Mesenchymal stem cell (in vitro differentiated cells and primary cell): ENCODE measurements around the gene OR7G1.

Experiments used
- DNase-seq: peaks from one replicate; pipeline ENCODE4 v3.0.0-alpha.2; 2013
- H2AFZ ChIP-seq: one replicate; pipeline ENCODE4 v1.6.1; 2013; ENCODE audit warnings: low read depth, mild to moderate bottlenecking, control low read depth, inconsistent platforms, low read length, moderate library complexity
- H2AK5ac ChIP-seq: 2 replicates; pipeline ENCODE4 v1.6.1; 2013; ENCODE audit warnings: low read length, moderate library complexity, mild to moderate bottlenecking, inconsistent platforms; ENCODE audit not compliant: severe bottlenecking
- H2BK120ac ChIP-seq: one replicate; pipeline ENCODE4 v1.6.1; 2013; ENCODE audit warnings: low read depth, mild to moderate bottlenecking, inconsistent platforms, low read length, moderate library complexity
- H2BK12ac ChIP-seq, 2 experiments: one replicate each; pipeline ENCODE4 v1.6.1; 2013; ENCODE audit warnings: inconsistent platforms in 2 of 2, low read length in 2 of 2, mild to moderate bottlenecking in 2 of 2, moderate library complexity in 2 of 2, control low read depth in 1 of 2
- H2BK15ac ChIP-seq: one replicate; pipeline ENCODE4 v1.6.1; 2013; ENCODE audit warnings: mild to moderate bottlenecking, low read depth, inconsistent platforms; ENCODE audit not compliant: poor library complexity, severe bottlenecking
- H2BK5ac ChIP-seq: 2 replicates; pipeline ENCODE4 v1.6.1; 2013; ENCODE audit warnings: low read depth, mild to moderate bottlenecking, low read length, control low read depth, inconsistent platforms; ENCODE audit not compliant: poor library complexity, severe bottlenecking
- H3K14ac ChIP-seq, 2 experiments: one replicate each; pipeline ENCODE4 v1.6.1; 2013; ENCODE audit warnings: inconsistent platforms in 2 of 2, low read length in 2 of 2, control low read depth in 1 of 2, mild to moderate bottlenecking in 1 of 2, moderate library complexity in 1 of 2
- H3K18ac ChIP-seq, 2 experiments: one replicate each; pipeline ENCODE4 v1.6.1; 2013; ENCODE audit warnings: inconsistent platforms in 2 of 2, low read length in 2 of 2, control low read depth in 1 of 2, low read depth in 1 of 2, mild to moderate bottlenecking in 1 of 2
- H3K23ac ChIP-seq, 2 experiments: one replicate each; pipeline ENCODE4 v1.6.1; 2013; ENCODE audit warnings: inconsistent platforms in 2 of 2, low read length in 2 of 2, mild to moderate bottlenecking in 2 of 2, moderate library complexity in 2 of 2, control low read depth in 1 of 2
- H3K27ac ChIP-seq: 2 replicates; pipeline ENCODE4 v1.5.1; 2013; ENCODE audit warnings: mild to moderate bottlenecking, moderate library complexity, low read length, control low read depth, inconsistent platforms; ENCODE audit not compliant: poor library complexity, severe bottlenecking
- H3K27me3 ChIP-seq, 2 experiments: 2 replicates each; pipeline versions ENCODE4 v1.6.1 to v1.7.0; 2013; ENCODE audit warnings: low read length in 2 of 2, mild to moderate bottlenecking in 2 of 2, moderate library complexity in 2 of 2, control low read depth in 1 of 2, inconsistent platforms in 1 of 2; ENCODE audit not compliant: control insufficient read depth in 1 of 2, insufficient read depth in 1 of 2
- H3K36me3 ChIP-seq, 2 experiments: 2 replicates each; pipeline versions ENCODE4 v1.6.1 to v1.7.0; 2013; ENCODE audit warnings: low read length in 2 of 2, control low read depth in 1 of 2, inconsistent platforms in 1 of 2, low read depth in 1 of 2, mild to moderate bottlenecking in 1 of 2; ENCODE audit not compliant: insufficient read depth in 2 of 2, control insufficient read depth in 1 of 2
- H3K4ac ChIP-seq, 2 experiments: one replicate each; pipeline ENCODE4 v1.6.1; 2013; ENCODE audit warnings: inconsistent platforms in 2 of 2, low read length in 2 of 2, mild to moderate bottlenecking in 2 of 2, moderate library complexity in 2 of 2, control low read depth in 1 of 2, low read depth in 1 of 2
- H3K4me1 ChIP-seq: 2 replicates; pipeline ENCODE4 v1.6.1; 2013; ENCODE audit warnings: low read depth, low read length, control low read depth; ENCODE audit not compliant: control insufficient read depth, insufficient read depth
- H3K4me2 ChIP-seq: 2 replicates; pipeline ENCODE4 v1.6.1; 2013; ENCODE audit warnings: low read length, mild to moderate bottlenecking, inconsistent platforms; ENCODE audit not compliant: poor library complexity, severe bottlenecking
- H3K4me3 ChIP-seq, 2 experiments: 2 replicates each; pipeline versions ENCODE4 v1.5.1 to v1.7.0; 2013; ENCODE audit warnings: low read length in 2 of 2, mild to moderate bottlenecking in 2 of 2, control low read depth in 1 of 2, low read depth in 1 of 2; ENCODE audit not compliant: insufficient read depth in 1 of 2
- H3K79me1 ChIP-seq: replicated peaks from 2 replicates; pipeline ENCODE4 v1.6.1; 2013; ENCODE audit warnings: mild to moderate bottlenecking, control low read depth, low read length, inconsistent platforms; ENCODE audit not compliant: poor library complexity, severe bottlenecking
- H3K9ac ChIP-seq: 2 replicates; pipeline ENCODE4 v1.7.0; 2013; ENCODE audit warnings: mild to moderate bottlenecking, low read length, moderate library complexity
- H3K9me3 ChIP-seq: 2 replicates; pipeline ENCODE4 v1.7.0; 2013; ENCODE audit warnings: mild to moderate bottlenecking, low read length; ENCODE audit not compliant: control insufficient read depth
- H4K8ac ChIP-seq: one replicate; pipeline ENCODE4 v1.6.1; 2013; ENCODE audit warnings: inconsistent platforms, mild to moderate bottlenecking, low read length, moderate library complexity
- H4K91ac ChIP-seq: one replicate; pipeline ENCODE4 v1.6.1; 2013; ENCODE audit warnings: mild to moderate bottlenecking, low read length, inconsistent platforms
- WGBS: methylation state at CpG from one replicate; pipeline ENCODE4 v1.1.7; 2013; ENCODE audit warnings: mixed read lengths; 5-methylcytosine and 5-hydroxymethylcytosine counted together

Gene OR7G1

DNA sequence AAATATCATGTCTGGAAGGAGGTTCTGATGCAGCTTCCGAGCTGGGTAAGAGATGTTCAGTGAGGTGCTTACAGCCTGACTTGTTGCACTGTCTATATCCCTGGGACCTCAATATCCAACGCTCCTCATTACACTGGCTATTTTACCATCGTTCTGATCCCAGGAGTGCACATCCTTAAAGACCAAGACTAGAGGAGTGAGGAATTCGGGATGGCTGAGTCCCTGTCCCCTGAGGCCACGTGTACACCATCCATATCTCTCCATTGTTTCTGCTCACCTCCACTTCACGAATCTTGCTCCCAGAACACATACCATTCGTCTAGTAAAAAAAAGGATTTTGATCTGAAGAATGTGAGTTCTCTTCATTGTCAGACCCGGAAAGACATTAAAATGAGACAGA lies 8.2 kb downstream of the OR7G1 start, which contains the start of gene OR7G2:
OR7G2 (minus strand) TSS at position 101 of the 400 bp plus-strand sequence. CDS start 4,232 bp downstream, outside the sequence.
- Histone ChIP-seq H3K23ac (no peak within 1 kb of the TSS), H2BK15ac (no peak within 1 kb of the TSS), H3K9me3 (peaks cover 4% of the 10 kb centered on the region), H3K18ac (no peak within 1 kb of the TSS), H3K79me1 (no peaks in the 10 kb centered on the region), H2BK120ac (no peak within 1 kb of the TSS), H3K27ac (no peak within 1 kb of the TSS), H2BK5ac (no peak within 1 kb of the TSS), H2AFZ (no peak within 1 kb of the TSS), H4K91ac (no peak within 1 kb of the TSS), H3K36me3 (no peaks in the 10 kb centered on the region), H3K9ac (no peak within 1 kb of the TSS), H4K8ac (no peak within 1 kb of the TSS), H2AK5ac (no peak within 1 kb of the TSS), H3K4me2 (no peak within 1 kb of the TSS), H3K14ac (no peak within 1 kb of the TSS), H2BK12ac (no peak within 1 kb of the TSS), H3K4ac (no peak within 1 kb of the TSS), H3K4me3 (no peak within 1 kb of the TSS), H3K27me3 (no peaks in the 10 kb centered on the region), H3K4me1 (no peaks in the 10 kb centered on the region)
- WGBS: 56% methylated on average over 6 of the region's 8 CpGs
- DNase-seq: no peak

DNA sequence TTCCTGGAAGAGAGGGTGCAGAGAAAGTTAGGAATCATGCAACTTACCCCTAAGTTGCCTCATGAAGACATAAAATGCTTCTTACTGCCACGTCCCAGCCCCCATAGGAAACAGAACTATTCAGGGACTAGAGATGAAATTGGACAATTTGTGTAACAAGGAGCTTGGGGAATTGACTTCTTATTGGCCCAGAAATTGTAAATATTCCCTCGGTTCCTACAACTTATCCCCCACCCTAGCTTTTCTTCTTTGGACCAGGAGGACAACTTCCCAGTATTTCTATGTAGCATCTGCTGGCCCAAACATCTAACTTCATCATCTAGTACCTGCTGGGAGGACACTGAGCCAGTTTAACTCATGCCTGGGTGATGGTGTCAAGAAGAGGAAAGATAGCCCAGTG lies 28.8 kb downstream of the OR7G1 start, which contains the start of gene OR1M1:
OR1M1 (plus strand) TSS at position 301 of the 400 bp plus-strand sequence. CDS start 6,184 bp downstream, outside the sequence.
- Histone ChIP-seq H4K8ac (no peak within 1 kb of the TSS), H3K4me2 (no peak within 1 kb of the TSS), H3K4ac (no peak within 1 kb of the TSS), H3K36me3 (no peaks in the 10 kb centered on the region), H2BK15ac (no peak within 1 kb of the TSS), H3K4me1 (no peaks in the 10 kb centered on the region), H3K4me3 (no peak within 1 kb of the TSS), H3K79me1 (no peaks in the 10 kb centered on the region), H3K18ac (no peak within 1 kb of the TSS), H3K14ac (no peak within 1 kb of the TSS), H4K91ac (no peak within 1 kb of the TSS), H3K23ac (no peak within 1 kb of the TSS), H2AK5ac (no peak within 1 kb of the TSS), H2BK5ac (no peak within 1 kb of the TSS), H2BK120ac (no peak within 1 kb of the TSS), H3K27ac (no peak within 1 kb of the TSS), H3K9ac (no peak within 1 kb of the TSS), H2BK12ac (no peak within 1 kb of the TSS), H2AFZ (no peak within 1 kb of the TSS), H3K9me3 (no peaks in the 10 kb centered on the region), H3K27me3 (no peaks in the 10 kb centered on the region)
- DNase-seq: no peak
- no CpG with 5 or more reads among the region's 2 CpGs for WGBS

DNA sequence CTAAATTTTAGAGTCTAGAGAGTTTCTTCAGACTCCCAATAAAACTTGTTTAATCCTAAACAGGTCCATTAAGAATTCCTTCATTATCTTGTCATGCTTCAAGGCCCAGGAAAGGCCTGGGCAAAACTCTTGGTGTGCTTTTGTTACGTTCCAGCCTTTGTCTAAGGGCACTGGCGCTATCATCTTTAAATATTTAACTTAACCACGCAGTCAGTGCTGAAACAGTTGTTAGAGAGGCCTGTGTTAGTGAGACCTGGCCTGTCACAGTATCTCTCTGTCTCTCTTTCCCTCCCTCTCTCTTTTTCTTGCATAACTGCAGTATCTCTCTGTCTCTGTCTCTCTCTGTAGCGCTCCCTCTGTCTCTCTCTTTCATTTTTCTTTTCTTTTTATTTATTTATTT lies 36.9 kb downstream of the OR7G1 start:
- Histone ChIP-seq H4K91ac (no peak overlapping the region), H3K14ac (no peak overlapping the region), H3K4me2 (peak overlapping the region; percentile 16), H2AFZ (no peak overlapping the region), H3K36me3 (no peaks in the 10 kb centered on the region), H3K9me3 (no peaks in the 10 kb centered on the region), H2BK15ac (no peak overlapping the region), H2BK120ac (no peak overlapping the region), H3K23ac (no peak overlapping the region), H3K4me3 (no peak overlapping the region), H3K4me1 (peaks cover 7% of the 10 kb centered on the region), H2BK12ac (no peak overlapping the region), H3K9ac (no peak overlapping the region), H3K79me1 (no peaks in the 10 kb centered on the region), H3K18ac (no peak overlapping the region), H3K27me3 (no peaks in the 10 kb centered on the region), H2BK5ac (no peak overlapping the region), H2AK5ac (no peak overlapping the region), H4K8ac (no peak overlapping the region), H3K27ac (peak overlapping the region; percentile 45), H3K4ac (no peak overlapping the region)
- WGBS: 64% methylated on average over 3 of the region's 4 CpGs
- no peak for DNase-seq

DNA sequence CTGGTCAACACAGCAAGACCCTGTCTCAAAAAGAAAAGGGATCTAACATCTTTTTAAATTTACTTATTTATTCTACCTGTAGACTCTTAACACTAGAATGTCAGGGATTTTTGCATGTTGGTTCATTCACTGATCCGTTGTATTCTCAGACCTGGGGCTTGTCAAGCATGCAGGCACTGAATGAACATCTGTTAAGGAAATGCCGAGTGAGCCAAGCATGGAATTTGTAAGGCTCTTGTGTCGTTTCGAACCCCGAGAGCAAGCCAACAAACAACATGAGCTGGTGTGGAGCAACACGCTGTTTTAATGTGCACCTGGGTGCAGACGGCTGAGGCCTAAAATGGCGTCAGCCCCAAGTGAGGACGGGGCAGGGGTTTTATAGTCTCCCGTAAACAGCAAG lies 38.7 kb downstream of the OR7G1 start:
- H2BK120ac ChIP-seq: no peak overlapping the region
- no peak overlapping the region for H2BK12ac ChIP-seq
- H3K9me3 ChIP-seq: no peaks in the 10 kb centered on the region
- H3K14ac ChIP-seq: no peak overlapping the region
- no peak for DNase-seq
- H3K79me1 ChIP-seq: no peaks in the 10 kb centered on the region
- H2AFZ ChIP-seq: no peak overlapping the region
- H3K4me1 ChIP-seq: peaks cover 7% of the 10 kb centered on the region
- H3K4me3 ChIP-seq: no peak overlapping the region
- 88% methylated on average over 10 of the region's 10 CpGs for WGBS
- peak overlapping the region; percentile 16 for H2AK5ac ChIP-seq
- H4K8ac ChIP-seq: no peak overlapping the region
- no peak overlapping the region for H3K4ac ChIP-seq
- H3K27me3 ChIP-seq: no peaks in the 10 kb centered on the region
- H2BK5ac ChIP-seq: no peak overlapping the region
- no peak overlapping the region for H3K4me2 ChIP-seq
- no peak overlapping the region for H3K18ac ChIP-seq
- H3K9ac ChIP-seq: no peak overlapping the region
- no peaks in the 10 kb centered on the region for H3K36me3 ChIP-seq
- H3K27ac ChIP-seq: no peak overlapping the region
- H4K91ac ChIP-seq: no peak overlapping the region
- H3K23ac ChIP-seq: no peak overlapping the region
- H2BK15ac ChIP-seq: no peak overlapping the region
